OCI-LY7 (cell line): ENCODE measurements around the gene PFKFB2. TPM values are rescaled to one million over a fixed set of nuclear protein-coding genes. Genes with fewer than 3 reads are reported as not detected.

Experiments used
- BruUV-seq: library from RNA; stranded (reverse); fragments of 400-500 nt; replicated peaks from 2 replicates; lab custom pipeline; 2021; lab: Mats Ljungman, UMichigan
- CTCF ChIA-PET: fragments of 300-600 bp; sonication (Branson Sonifier 250); formaldehyde crosslinking; loops from one replicate; lab custom pipeline; 2022; ENCODE audit warnings: antibody characterized with exemption; ENCODE audit not compliant: unreplicated experiment; lab: Charles Lee
- POLR2A ChIA-PET: fragments of 300-600 bp; sonication (Branson Sonifier 250); formaldehyde crosslinking; loops from one replicate; lab custom pipeline; 2022; ENCODE audit warnings: antibody characterized with exemption; lab: Charles Lee
- DNase-seq: peaks from one replicate; pipeline ENCODE4 v3.0.0-alpha.2; 2015; ENCODE audit warnings: low spot score
- H2AFZ ChIP-seq: fragments of 200-600 bp; sonication (generic), shearing (Covaris generic); 2 replicates; pipeline ENCODE4 v1.6.1; 2014; ENCODE audit warnings: mild to moderate bottlenecking, antibody characterized with exemption, low read length, moderate library complexity
- H3K27ac ChIP-seq: fragments of 200-600 bp; sonication (generic); 2 replicates; pipeline ENCODE4 v1.5.1; 2014; ENCODE audit warnings: mixed run types, low read depth, mild to moderate bottlenecking, moderate library complexity, low read length, inconsistent platforms; ENCODE audit not compliant: poor library complexity, severe bottlenecking
- H3K36me3 ChIP-seq: fragments of 200-600 bp; sonication (generic); 2 replicates; pipeline ENCODE4 v1.6.1; 2014; ENCODE audit warnings: mild to moderate bottlenecking, antibody characterized with exemption, low read length, moderate library complexity, mixed read lengths; ENCODE audit not compliant: insufficient read depth
- H3K4me1 ChIP-seq: fragments of 200-600 bp; sonication (generic); 2 replicates; pipeline ENCODE4 v1.5.1; 2014; ENCODE audit warnings: mild to moderate bottlenecking, low read length; ENCODE audit not compliant: insufficient read depth, poor library complexity, severe bottlenecking
- H3K4me2 ChIP-seq: fragments of 200-600 bp; sonication (generic); 2 replicates; pipeline ENCODE4 v1.6.1; 2014; ENCODE audit warnings: mild to moderate bottlenecking, low read length
- H3K4me3 ChIP-seq: fragments of 200-600 bp; sonication (generic); 2 replicates; pipeline ENCODE4 v1.5.1; 2014; ENCODE audit warnings: mild to moderate bottlenecking, low read depth, low read length; ENCODE audit not compliant: poor library complexity, severe bottlenecking
- H3K79me2 ChIP-seq: fragments of 200-600 bp; sonication (generic); 2 replicates; pipeline ENCODE4 v1.6.1; 2016; ENCODE audit warnings: low read depth, mild to moderate bottlenecking, low read length, moderate library complexity, mixed read lengths; ENCODE audit not compliant: insufficient read depth
- H3K9me2 ChIP-seq: fragments of 200-600 bp; sonication (generic); 2 replicates; pipeline ENCODE4 v1.6.1; 2016; ENCODE audit warnings: mild to moderate bottlenecking, low read length, mixed read lengths; ENCODE audit not compliant: insufficient read depth
- H3K9me3 ChIP-seq: fragments of 200-600 bp; sonication (generic); 2 replicates; pipeline ENCODE4 v1.6.1; 2014; ENCODE audit warnings: mild to moderate bottlenecking, mixed run types, low read length, mixed read lengths
- H4K20me1 ChIP-seq: fragments of 200-600 bp; sonication (generic); 2 replicates; pipeline ENCODE4 v1.6.1; 2014; ENCODE audit warnings: mild to moderate bottlenecking, antibody characterized with exemption, low read length, moderate library complexity, mixed read lengths; ENCODE audit not compliant: insufficient read depth
- EZH2phosphoT487 ChIP-seq: fragments of 200-600 bp; sonication (generic); IDR thresholded peaks from 2 replicates; pipeline ENCODE4 v1.6.1; 2018; ENCODE audit warnings: low read depth, borderline replicate concordance, mild to moderate bottlenecking, mixed run types, antibody characterized with exemption, low read length, moderate library complexity, mixed read lengths
- intact Hi-C: fragments of 100-400 bp; cut with micrococcal nuclease; formaldehyde crosslinking; loops from one replicate; pipeline ENCODE4 v1.10.0; 2022; ENCODE audit not compliant: unreplicated experiment
- total RNA-seq, 2 experiments: library from RNA; depleted of rRNA in 1 of 2; stranded (reverse); fragments of >200 nt in 1 of 2; shearing (Covaris generic) in 1 of 2; gene quantifications; 2 replicates each; pipeline ENCODE4 v1.2.3, GENCODE V29; 2014 to 2022
- TF ChIP-seq, protein P1 (sequence below): fragments of 200-600 bp; sonication (generic); conservative IDR thresholded peaks from 2 replicates; pipeline ENCODE4 v1.5.1; 2014; ENCODE audit warnings: mild to moderate bottlenecking, antibody characterized with exemption, low read length, moderate library complexity, mixed read lengths

Gene PFKFB2
- total RNA-seq, 2 experiments from 2014 or later = 9.8 to 13.1 TPM

DNA sequence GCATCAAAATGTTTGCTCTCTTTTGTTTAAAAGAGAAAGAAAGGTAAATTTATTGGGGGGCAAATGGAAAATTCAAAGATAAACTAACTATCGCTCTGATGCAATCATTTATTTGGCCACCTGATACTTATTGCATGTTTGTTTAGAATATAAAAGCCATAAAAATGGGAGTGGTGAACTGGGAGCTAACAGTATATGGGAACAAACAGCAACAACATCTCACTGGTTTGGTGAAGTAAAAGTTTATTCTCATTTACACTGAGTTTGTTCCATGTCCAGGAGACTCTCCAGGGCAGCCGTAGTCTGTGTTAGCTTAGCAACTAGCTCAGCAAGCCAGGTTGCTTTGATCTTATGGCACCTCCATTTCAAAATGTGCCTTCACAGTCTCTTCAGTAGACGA lies 71.3 kb downstream of the PFKFB2 start:
- Histone ChIP-seq H3K9me2 (no peaks in the 10 kb centered on the region), H3K4me3 (no peak overlapping the region), H3K36me3 (no peaks in the 10 kb centered on the region), H3K4me1 (no peaks in the 10 kb centered on the region), H3K27ac (no peak overlapping the region), H2AFZ (no peak overlapping the region), H3K4me2 (no peak overlapping the region), H3K9me3 (no peaks in the 10 kb centered on the region), H4K20me1 (no peaks in the 10 kb centered on the region), H3K79me2 (no peaks in the 10 kb centered on the region)
- intact Hi-C loops = no loop called here
- no TSS peak for BruUV-seq
- DNase-seq = no peak
- CTCF ChIA-PET = no interaction called here
- POLR2A ChIA-PET = no interaction called here
- TF ChIP-seq EZH2phosphoT487 = no peak
- TF ChIP-seq, protein P1, sequence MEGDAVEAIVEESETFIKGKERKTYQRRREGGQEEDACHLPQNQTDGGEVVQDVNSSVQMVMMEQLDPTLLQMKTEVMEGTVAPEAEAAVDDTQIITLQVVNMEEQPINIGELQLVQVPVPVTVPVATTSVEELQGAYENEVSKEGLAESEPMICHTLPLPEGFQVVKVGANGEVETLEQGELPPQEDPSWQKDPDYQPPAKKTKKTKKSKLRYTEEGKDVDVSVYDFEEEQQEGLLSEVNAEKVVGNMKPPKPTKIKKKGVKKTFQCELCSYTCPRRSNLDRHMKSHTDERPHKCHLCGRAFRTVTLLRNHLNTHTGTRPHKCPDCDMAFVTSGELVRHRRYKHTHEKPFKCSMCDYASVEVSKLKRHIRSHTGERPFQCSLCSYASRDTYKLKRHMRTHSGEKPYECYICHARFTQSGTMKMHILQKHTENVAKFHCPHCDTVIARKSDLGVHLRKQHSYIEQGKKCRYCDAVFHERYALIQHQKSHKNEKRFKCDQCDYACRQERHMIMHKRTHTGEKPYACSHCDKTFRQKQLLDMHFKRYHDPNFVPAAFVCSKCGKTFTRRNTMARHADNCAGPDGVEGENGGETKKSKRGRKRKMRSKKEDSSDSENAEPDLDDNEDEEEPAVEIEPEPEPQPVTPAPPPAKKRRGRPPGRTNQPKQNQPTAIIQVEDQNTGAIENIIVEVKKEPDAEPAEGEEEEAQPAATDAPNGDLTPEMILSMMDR = no peak

DNA sequence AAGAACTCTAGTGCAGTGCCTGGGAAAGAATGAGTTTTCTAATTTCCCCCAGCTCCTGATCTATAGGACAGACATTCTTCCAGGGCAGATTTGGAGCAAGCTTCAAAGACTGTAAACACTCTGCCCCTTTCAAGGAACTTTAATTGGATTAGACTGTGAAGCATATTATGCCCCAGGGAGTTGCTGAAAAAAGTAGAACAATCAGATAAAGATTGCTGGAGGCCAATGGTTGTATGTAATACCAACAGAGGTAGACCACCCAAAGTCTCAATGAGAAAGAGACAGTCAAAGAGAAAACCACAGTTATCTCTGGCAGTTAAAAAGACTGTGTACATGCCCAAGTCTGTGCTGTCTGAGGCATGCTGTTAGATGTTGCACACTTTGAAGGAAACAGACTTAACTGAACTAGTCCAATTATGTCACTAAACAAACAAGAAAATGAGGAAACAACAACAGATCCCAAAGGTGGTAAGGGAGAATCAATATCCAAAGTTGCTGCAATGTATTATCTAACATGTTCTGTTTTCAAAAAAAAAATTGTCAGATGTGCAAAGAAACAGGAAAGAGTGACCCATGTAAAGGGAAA lies 75.4 kb downstream of the PFKFB2 start:
- BruUV-seq = no TSS peak
- no peak overlapping the region for H3K27ac ChIP-seq
- no peaks in the 10 kb centered on the region for H4K20me1 ChIP-seq
- H3K9me3 ChIP-seq = no peaks in the 10 kb centered on the region
- no peaks in the 10 kb centered on the region for H3K9me2 ChIP-seq
- intact Hi-C loops = no loop called here
- H2AFZ ChIP-seq = no peak overlapping the region
- H3K79me2 ChIP-seq = no peaks in the 10 kb centered on the region
- H3K4me2 ChIP-seq = no peak overlapping the region
- no peak for DNase-seq
- H3K4me1 ChIP-seq = no peaks in the 10 kb centered on the region
- POLR2A ChIA-PET = interaction anchor here (1.2 kb wide), 1 partner anchor 34 kb away, joined by 3 read pairs; no protein-coding TSS in a partner anchor
- TF ChIP-seq EZH2phosphoT487 = no peak
- TF ChIP-seq, protein P1 = no peak
- no peak overlapping the region for H3K4me3 ChIP-seq
- H3K36me3 ChIP-seq = no peaks in the 10 kb centered on the region
- CTCF ChIA-PET = no interaction called here

DNA sequence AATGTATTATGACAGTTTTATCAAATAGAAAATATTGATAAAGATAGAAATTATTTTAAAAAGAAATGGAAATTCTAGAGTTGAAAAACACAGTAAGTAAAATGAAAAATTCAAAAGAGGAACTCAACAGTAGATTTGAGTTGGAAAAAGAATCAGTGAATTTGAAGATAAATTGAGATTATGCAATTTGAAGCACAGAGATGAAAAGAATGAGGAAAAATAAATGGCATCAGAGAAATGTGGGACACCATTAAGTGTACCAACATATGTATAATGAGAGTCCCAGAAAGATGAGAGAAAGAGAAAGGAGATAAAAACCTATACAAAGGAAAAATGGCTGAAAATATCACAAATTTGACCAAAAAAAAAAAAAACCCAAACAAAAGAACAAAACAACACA lies 76.0 kb downstream of the PFKFB2 start:
- no peak overlapping the region for H3K27ac ChIP-seq
- H2AFZ ChIP-seq = no peak overlapping the region
- no peaks in the 10 kb centered on the region for H3K4me1 ChIP-seq
- TF ChIP-seq EZH2phosphoT487 = no peak
- TF ChIP-seq, protein P1 = no peak
- H3K36me3 ChIP-seq = no peaks in the 10 kb centered on the region
- H3K79me2 ChIP-seq = no peaks in the 10 kb centered on the region
- no peaks in the 10 kb centered on the region for H3K9me3 ChIP-seq
- no peaks in the 10 kb centered on the region for H4K20me1 ChIP-seq
- POLR2A ChIA-PET = interaction anchor here (0.6 to 0.7 kb wide), 2 partner anchors 229 to 311 kb away, joined by 3 to 4 read pairs; no protein-coding TSS in a partner anchor
- H3K9me2 ChIP-seq = no peaks in the 10 kb centered on the region
- no peak for DNase-seq
- BruUV-seq = no TSS peak
- H3K4me2 ChIP-seq = no peak overlapping the region
- CTCF ChIA-PET = no interaction called here
- intact Hi-C loops = no loop called here
- H3K4me3 ChIP-seq = no peak overlapping the region
